Mesenteric fat pad (tissue), 1 donor: Measurements from ENCODE around the gene PPP1R7. TPM values are rescaled to one million over a fixed set of nuclear protein-coding genes. Genes with fewer than 3 reads are reported as not detected.

Experiments
- DNase-seq: peaks from one replicate; pipeline ENCODE4 v3.0.0-alpha.2; 2020; ENCODE audit warnings: low spot score
- total RNA-seq: library from RNA; stranded (reverse); fragmentation: NEBNext Ultra II Directional; extraction: Animal tissue kit (Norgen Biotek cat#: 25700); gene quantifications from one replicate; pipeline ENCODE4 v1.2.1, GENCODE V29; 2021
- donor health status: DM: yes; HTN: yes; CAD: no.

The PPP1R7 gene
- total RNA-seq, 1 donor from 2014 or later = 48.9 TPM

DNA sequence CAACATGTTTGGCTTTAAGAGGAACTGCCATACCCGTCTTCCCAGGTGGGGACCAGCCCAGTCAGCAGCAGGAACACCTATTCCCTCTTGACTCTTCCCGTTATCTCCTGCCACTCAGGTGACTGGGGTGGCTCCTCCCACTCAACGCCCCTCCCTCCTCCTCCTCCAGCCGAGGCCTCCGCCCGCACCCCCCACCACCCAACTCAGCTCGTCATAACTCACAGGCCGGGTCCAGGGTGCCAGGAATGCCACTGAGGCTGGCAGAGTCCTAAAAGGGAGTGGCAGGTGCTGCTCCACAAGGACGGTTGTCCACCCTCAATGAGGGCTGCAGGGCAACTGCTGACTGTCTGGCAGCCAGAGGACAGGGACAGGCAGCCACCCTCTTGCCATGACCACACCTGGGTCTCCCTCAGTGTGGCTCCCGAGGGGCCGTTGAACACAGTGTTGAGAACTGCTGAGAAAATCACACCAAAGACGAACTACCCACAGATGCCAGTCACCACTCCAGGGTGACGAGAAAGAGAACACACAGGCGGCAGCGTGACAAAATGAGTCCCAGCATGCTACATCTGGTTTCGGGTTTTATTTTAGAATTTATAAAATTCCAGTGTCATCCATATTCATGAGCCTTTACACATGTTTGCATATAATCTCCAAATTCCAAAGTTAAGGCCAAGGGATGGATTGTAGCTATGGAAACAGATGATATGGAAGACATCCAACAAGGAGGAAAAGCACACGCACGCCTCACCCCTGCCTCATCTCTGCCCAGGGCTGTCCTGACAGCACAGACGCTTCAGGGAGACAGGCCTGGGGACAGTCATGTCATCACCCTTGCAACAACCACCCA is 76.7 kb downstream of the PPP1R7 start:
- no peak for DNase-seq

DNA sequence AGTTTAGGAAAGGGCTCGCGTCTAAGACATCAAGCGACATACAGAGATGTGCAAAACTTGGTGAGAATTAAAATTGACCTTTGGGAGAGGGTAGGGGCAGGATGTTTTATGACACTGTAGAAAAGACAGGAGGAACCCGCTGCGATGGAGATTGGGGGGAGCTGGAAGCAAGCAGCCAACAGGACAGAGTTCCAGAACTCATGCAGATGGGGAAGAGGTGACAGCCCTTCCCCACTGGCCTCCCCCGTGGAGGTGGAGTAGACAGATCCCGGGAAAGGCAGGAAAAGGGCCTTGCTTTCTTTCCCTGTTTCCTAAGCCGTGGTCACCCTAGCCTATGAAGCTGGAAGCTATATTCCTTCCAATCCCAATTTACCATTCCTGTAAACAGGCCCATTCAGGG is 77.3 kb downstream of the PPP1R7 start:
- DNase-seq = no peak

DNA sequence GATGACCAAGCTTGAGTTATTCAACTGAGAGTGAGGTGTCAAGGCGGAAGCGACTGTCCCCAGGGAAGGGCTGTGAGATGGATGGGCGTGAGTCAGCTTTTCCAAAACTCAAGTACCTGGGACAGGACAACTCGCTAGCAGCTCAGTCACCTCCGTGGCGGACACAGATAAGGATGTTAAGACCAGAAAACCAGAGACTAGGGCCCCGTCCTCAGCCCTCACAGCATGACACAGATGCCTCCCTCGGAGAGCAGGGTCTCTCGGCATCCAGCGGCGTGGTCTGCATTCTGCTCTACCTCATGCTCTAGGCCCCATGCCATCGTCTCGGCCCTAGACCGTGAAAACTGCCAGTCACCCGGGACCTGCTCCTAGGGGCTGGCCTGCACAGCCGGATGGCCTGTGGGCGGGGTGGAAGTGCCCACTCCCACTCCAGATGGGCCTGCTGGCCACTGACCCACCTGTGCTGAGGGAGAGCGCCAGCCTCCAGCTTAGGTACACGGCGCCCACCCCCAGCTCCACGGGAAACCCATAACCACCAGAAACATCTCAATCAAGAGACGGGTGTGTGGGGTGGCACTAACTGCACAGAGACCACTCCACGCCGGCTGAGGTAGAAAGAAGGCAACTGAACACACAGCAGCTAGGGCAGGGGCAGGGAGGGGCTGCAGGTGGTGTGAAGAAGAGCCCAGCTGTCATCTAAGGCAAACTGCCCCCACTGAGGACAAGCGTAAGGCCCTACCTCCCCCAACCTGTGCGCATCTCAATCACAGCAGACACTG is 78.0 kb downstream of the PPP1R7 start:
- no peak for DNase-seq

DNA sequence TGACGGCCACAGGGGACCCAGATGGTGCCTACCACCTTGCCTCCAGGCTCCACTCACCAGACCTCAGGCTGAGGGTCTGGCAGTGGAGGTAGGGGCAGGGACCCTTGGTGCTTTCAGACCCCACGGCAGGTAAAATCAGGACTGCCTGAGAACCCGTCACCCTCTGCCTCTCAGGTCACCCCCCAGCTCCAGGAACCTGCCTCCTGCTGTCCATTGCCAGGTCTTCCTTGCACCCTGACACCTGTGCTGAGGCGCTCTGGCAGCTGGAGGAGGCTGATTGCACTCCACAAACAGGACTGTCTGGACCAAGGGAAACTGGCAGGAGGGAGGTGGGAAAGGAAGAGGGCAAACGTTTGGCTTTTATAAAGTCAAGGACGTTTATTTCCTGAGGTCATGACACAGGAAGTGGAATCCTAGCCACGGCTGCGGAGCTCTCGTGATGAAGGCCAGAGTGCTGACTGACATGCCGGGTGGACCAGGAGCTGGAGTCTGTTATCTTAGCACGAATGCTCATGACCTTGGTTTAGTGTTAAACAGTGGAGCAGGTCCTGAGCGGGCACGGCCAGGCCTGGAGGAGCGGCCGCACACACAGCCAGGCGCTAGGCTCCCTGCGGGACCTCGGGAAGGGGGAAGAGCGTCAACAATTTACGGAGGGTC is 78.7 kb downstream of the PPP1R7 start:
- no peak for DNase-seq

DNA sequence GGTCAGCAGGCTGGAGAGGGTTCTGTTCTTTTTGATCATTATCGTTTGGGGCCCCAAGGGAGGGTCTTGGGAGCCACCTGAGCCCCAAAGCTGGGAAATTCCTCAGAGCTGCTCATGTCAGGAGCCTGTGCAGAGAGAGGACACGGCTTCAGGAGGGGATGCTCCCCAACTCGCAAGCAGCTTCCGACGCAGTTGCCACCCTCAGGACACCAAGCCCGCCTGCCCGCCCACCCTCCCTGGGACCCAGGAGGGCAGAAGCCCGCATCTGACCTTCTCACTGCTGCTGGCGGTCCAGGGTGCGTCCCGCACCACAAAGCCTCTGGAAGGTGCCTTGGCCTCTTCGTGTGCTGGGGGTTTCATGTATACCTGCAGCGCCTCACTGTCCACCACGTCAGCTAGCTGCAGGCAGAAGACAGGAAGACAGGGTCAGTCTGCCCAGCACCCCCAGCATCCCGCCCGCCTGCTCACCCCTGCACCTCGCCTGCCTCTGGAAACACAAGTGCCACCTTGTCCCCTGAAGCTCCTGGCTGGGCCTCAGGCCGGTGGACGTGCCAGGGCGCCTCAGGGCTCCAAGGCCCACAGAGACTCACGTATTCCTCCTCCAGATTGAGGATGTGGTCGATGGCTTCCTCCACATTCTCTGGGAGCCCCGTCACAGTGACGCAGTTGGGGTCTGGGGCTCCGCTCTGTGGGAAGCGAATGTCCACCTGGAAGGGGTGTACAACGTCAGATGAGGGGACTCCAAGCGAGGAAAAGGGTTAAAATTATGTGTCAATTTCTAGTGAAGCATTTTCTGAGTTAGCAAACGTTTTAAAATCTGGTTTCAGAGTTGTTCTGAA is 79.5 kb downstream of the PPP1R7 start:
- DNase-seq = no peak

DNA sequence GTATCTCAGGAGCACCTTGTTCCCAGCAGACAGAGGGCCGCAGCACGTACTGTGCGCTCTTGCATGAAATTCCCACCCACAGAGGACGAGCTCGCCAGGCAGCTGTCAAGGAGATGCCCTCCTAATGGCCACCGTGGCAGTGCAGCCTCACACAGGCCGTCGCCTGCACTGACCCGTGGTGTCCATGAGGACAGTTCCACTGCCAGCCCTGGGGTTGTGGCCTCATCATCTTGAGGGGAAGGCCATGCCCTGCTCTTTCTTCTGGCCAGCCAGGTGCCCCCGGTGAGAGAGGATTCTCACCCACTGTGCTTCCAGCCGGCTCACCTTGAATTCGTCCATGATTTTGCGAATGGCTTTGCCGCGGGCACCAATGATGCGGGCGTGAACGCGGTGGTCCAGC is 80.2 kb downstream of the PPP1R7 start:
- DNase-seq = no peak

DNA sequence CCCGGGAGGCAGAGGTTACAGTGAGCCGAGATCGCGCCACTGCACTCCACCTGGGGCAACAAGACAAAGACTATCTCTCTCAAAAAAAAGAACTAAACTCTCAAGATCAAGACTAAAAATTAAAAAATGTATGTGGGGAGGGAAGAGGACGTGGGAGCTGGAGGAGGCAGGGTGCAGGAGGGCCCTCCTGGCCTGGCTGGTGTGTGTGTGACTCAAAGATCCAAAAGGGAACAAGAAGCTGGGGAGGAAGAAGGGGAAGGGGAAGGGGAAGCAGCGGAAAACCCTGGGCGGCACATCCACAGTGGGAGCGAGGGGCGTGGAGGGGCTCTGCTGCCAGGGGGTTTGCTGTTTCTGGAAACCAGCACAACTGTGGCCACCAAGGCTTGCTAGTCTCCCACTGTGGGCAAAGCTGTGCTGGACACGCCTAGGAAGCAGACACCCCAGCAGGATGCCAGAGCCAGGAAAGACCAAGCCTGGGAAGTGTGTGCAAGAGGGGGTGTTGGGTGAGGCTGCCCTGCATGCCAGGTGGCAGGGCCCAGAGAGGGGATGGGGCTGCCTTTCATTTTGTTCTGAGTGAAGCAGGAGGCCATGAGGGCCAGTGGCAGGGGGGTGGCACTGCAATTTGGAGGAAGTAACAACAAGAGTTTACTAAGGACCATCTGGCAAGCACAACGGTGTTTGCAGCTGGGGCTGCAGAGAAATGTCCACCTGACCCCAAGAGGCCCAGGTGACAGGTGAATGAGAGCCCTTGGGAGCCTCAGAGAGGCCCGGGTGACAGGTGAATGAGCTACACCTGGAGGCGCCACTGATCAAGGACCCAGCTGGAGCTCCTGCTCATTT is 82.7 kb downstream of the PPP1R7 start:
- DNase-seq = no peak

Other genes starting within 250 kb of the PPP1R7 start
- not detected for gene CROCC2, start 244.1 kb upstream of the PPP1R7 start, total RNA-seq
- gene SNED1, start 151.8 kb upstream of the PPP1R7 start, total RNA-seq = 58.0 TPM
- 23.6 TPM for gene MTERF4, start 48.2 kb upstream of the PPP1R7 start, total RNA-seq
- gene PASK, start 995 bp upstream of the PPP1R7 start, total RNA-seq = 6.4 TPM
- 1.7 TPM for gene ANO7, start 38.2 kb downstream of the PPP1R7 start, total RNA-seq
- gene HDLBP, start 165.2 kb downstream of the PPP1R7 start, total RNA-seq = 492 TPM
- 403 TPM for gene SEPTIN2, start 165.5 kb downstream of the PPP1R7 start, total RNA-seq
- 44.6 TPM for gene FARP2, start 205.8 kb downstream of the PPP1R7 start, total RNA-seq